Stomach (tissue), 9 donors: ENCODE data around the gene ZRANB2. TPM values are rescaled to one million over a fixed set of nuclear protein-coding genes. Genes with fewer than 3 reads are reported as not detected.

ENCODE experiments used
- DNase-seq, 2 donors: peaks; one replicate each; pipeline versions ENCODE4 v3.0.0 to v3.0.0-alpha.2; 2013 to 2019
- H3K27ac ChIP-seq, 5 donors: fragments of 200-600 bp in 4 of 5; sonication (generic) in 4 of 5; one replicate each; pipeline ENCODE4 v1.5.1; 2013 to 2019; ENCODE audit warnings: mild to moderate bottlenecking in 1 of 5, moderate library complexity in 1 of 5
- H3K27me3 ChIP-seq, 3 donors: fragments of 200-600 bp; sonication (generic); one replicate each; pipeline ENCODE4 v1.5.1; 2017 to 2019; ENCODE audit warnings: mixed run types in 1 of 3
- H3K36me3 ChIP-seq, 4 donors: fragments of 200-600 bp; sonication (generic); 1 replicate in 3 of 4; 2 replicates in 1 of 4; pipeline ENCODE4 v1.5.1; 2016 to 2019
- H3K4me1 ChIP-seq, 4 donors: fragments of 200-600 bp; sonication (generic); one replicate each; pipeline ENCODE4 v1.5.1; 2016 to 2019
- H3K4me3 ChIP-seq, 4 donors: fragments of 200-600 bp; sonication (generic) in 3 of 4; one replicate each; pipeline ENCODE4 v1.5.1; 2016 to 2019; ENCODE audit warnings: mild to moderate bottlenecking in 1 of 4
- H3K9me3 ChIP-seq, 4 donors: fragments of 200-600 bp; sonication (generic); one replicate each; pipeline ENCODE4 v1.5.1; 2016 to 2019
- CTCF ChIP-seq, 7 experiments: fragments of 450-650 bp in 4 of 7; fragments of 200-600 bp in 3 of 7; sonication (generic) in 3 of 7; IDR thresholded peaks; one replicate each; pipeline ENCODE4 v1.5.1; 2016 to 2019; ENCODE audit warnings: antibody characterized with exemption in 7 of 7, control low read depth in 2 of 7, mild to moderate bottlenecking in 1 of 7
- EP300 ChIP-seq: sonication (generic); formaldehyde crosslinking; IDR thresholded peaks from one replicate; pipeline ENCODE4 v1.6.1; 2017; ENCODE audit warnings: antibody characterized with exemption
- POLR2A ChIP-seq, 4 donors: fragments of 450-650 bp; IDR thresholded peaks; one replicate each; pipeline ENCODE4 v1.6.1; 2016; ENCODE audit warnings: antibody characterized with exemption in 4 of 4, control low read depth in 2 of 4, mild to moderate bottlenecking in 1 of 4, moderate library complexity in 1 of 4
- POLR2AphosphoS5 ChIP-seq, 3 donors: sonication (generic); formaldehyde crosslinking; IDR thresholded peaks; one replicate each; pipeline ENCODE4 v1.6.1; 2016; ENCODE audit warnings: antibody characterized with exemption in 3 of 3
- WGBS, 5 donors: extraction: QIAGEN DNeasy Blood & Tissue Kit in 3 of 5; methylation state at CpG; one replicate each; pipeline versions ENCODE4 v1.1.5 to v1.1.7; 2013 to 2018; 5-methylcytosine and 5-hydroxymethylcytosine counted together
- intact Hi-C: fragments of 100-400 bp; cut with DNase I; formaldehyde crosslinking; loops from one replicate; pipeline ENCODE4 v1.15.1; 2023; ENCODE audit warnings: low total_unique reads
- polyA plus RNA-seq, 3 donors: library from polyadenylated mRNA; stranded (reverse); fragments of 200-250 nt; gene quantifications; one replicate each; pipeline ENCODE4 v1.2.3, GENCODE V29; 2013
- total RNA-seq, 5 donors: library from RNA; depleted of rRNA; stranded (reverse); fragments of >200 nt; gene quantifications; one replicate each; pipeline versions ENCODE4 v1.1.0 to v1.2.3, GENCODE V29; 2014 to 2016
- donor health status: healthy with polysubstance abuse.
- donor health status: Bipolar disorder and iron deficiency.
- donor health status: healthy.

Gene ZRANB2
- total and polyA plus RNA-seq, 8 donors = 19.9 to 178 (median 41.9) TPM

- H3K9me3 ChIP-seq = no peaks in the 10 kb centered on the region
- TF ChIP-seq POLR2AphosphoS5 (IDR thresholded peaks at IDR 0.05) = no peak
- no peak for TF ChIP-seq EP300
- no peak for TF ChIP-seq POLR2A (IDR thresholded peaks at IDR 0.05)
- TF ChIP-seq CTCF (IDR thresholded peaks at IDR 0.05) = no peak
- no peaks in the 10 kb centered on the region for H3K36me3 ChIP-seq
- no peak for DNase-seq
- no peak overlapping the region for H3K27ac ChIP-seq
- H3K27me3 ChIP-seq = no peaks in the 10 kb centered on the region
- H3K4me1 ChIP-seq = peaks cover 0 to 5% (median 0%) of the 10 kb centered on the region in 4 donors
- no peak overlapping the region for H3K4me3 ChIP-seq
- 93 to 97% (median 95%) methylated on average over 2 of the region's 2 CpGs for WGBS, 5 donors
- intact Hi-C loops = no loop called here
Measured at GRCh38 chr1:71094913-71095312, 14.1 kb upstream of the ZRANB2 start.

GRCh38 chr1:71093938-71094337 lies 13.1 kb upstream of the ZRANB2 start:
- Histone ChIP-seq H3K4me1 (peaks cover 0 to 5% (median 0%) of the 10 kb centered on the region in 4 donors), H3K36me3 (no peaks in the 10 kb centered on the region), H3K27me3 (no peaks in the 10 kb centered on the region), H3K9me3 (no peaks in the 10 kb centered on the region), H3K27ac (no peak overlapping the region), H3K4me3 (no peak overlapping the region)
- intact Hi-C loops = no loop called here
- no peak for TF ChIP-seq POLR2A (IDR thresholded peaks at IDR 0.05)
- peak in 2 of 7 experiments; percentile 18 to 24 for TF ChIP-seq CTCF (IDR thresholded peaks at IDR 0.05)
- WGBS, 5 donors = 53 to 64% (median 60%) methylated on average over 1 of the region's 1 CpG
- DNase-seq = peak in 1 of 2 donors; percentile 37

GRCh38 chr1:71089536-71090270 lies 8.9 kb upstream of the ZRANB2 start:
- H3K4me3 ChIP-seq = no peak overlapping the region
- intact Hi-C loops = no loop called here
- DNase-seq = no peak
- TF ChIP-seq CTCF (IDR thresholded peaks at IDR 0.05) (no peak), POLR2AphosphoS5 (IDR thresholded peaks at IDR 0.05) (no peak), EP300 (no peak), POLR2A (IDR thresholded peaks at IDR 0.05) (no peak)
- no peaks in the 10 kb centered on the region for H3K36me3 ChIP-seq
- H3K27ac ChIP-seq = peak overlapping the region; percentile 36 to 64 (median 45)
- H3K9me3 ChIP-seq = no peaks in the 10 kb centered on the region
- WGBS, 5 donors = 60 to 72% (median 68%) methylated on average over 6 of the region's 6 CpGs
- H3K4me1 ChIP-seq = peaks cover 0 to 5% (median 0%) of the 10 kb centered on the region in 4 donors
- H3K27me3 ChIP-seq = peaks cover 0 to 6% (median 0%) of the 10 kb centered on the region in 3 donors

GRCh38 chr1:71088645-71089287 lies 7.9 kb upstream of the ZRANB2 start:
- 73 to 80% (median 75%) methylated on average over 5 of the region's 5 CpGs for WGBS, 5 donors
- peak in 1 of 2 donors; percentile 7 for DNase-seq
- no peaks in the 10 kb centered on the region for H3K9me3 ChIP-seq
- H3K27me3 ChIP-seq = peaks cover 0 to 6% (median 0%) of the 10 kb centered on the region in 3 donors
- peaks cover 0 to 5% (median 0%) of the 10 kb centered on the region in 4 donors for H3K4me1 ChIP-seq
- no peaks in the 10 kb centered on the region for H3K36me3 ChIP-seq
- TF ChIP-seq POLR2A (IDR thresholded peaks at IDR 0.05) (no peak), EP300 (no peak), POLR2AphosphoS5 (IDR thresholded peaks at IDR 0.05) (no peak), CTCF (IDR thresholded peaks at IDR 0.05) (no peak)
- peak overlapping the region in 2 of 5 donors; percentile 35 to 51 for H3K27ac ChIP-seq
- no peak overlapping the region for H3K4me3 ChIP-seq
- intact Hi-C loops = no loop called here
